ENCODE data around the gene PAPPA. TPM values are rescaled to one million over a fixed set of nuclear protein-coding genes. Genes with fewer than 3 reads are reported as not detected.

PAPPA gene
- total RNA-seq, 1 experiment from 2014 or later: 0.05 TPM

GRCh38 chr9:116157436-116158138 lies 4.0 kb downstream of the PAPPA start (continued):
- TF ChIP-seq CTCF (IDR thresholded peaks at IDR 0.05 in 2 of 3, conservative IDR thresholded peaks at IDR 0.05 in 1 of 3; ENCODE audit: borderline replicate concordance in 1 of 3, insufficient read depth in 1 of 3, low read depth in 2 of 3, low read length in 2 of 3): no peak
- TF ChIP-seq, protein P1, sequence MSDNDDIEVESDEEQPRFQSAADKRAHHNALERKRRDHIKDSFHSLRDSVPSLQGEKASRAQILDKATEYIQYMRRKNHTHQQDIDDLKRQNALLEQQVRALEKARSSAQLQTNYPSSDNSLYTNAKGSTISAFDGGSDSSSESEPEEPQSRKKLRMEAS (IDR thresholded peaks at IDR 0.05): no peak
- no peak for TF ChIP-seq POLR2AphosphoS5 (IDR thresholded peaks at IDR 0.05; ENCODE audit: low read depth, low read length)
- TF ChIP-seq EZH2 (IDR thresholded peaks at IDR 0.05): no peak
- TF ChIP-seq YY1 (IDR thresholded peaks at IDR 0.05; ENCODE audit: extremely low read depth, insufficient replicate concordance, low read depth, low read length): no peak

- ATAC-seq: no peak
- DNase-seq (ENCODE audit: low read depth, low spot score): no peak
- no peaks in the 10 kb centered on the region for H4K20me1 ChIP-seq (ENCODE audit: insufficient read depth)
- H3K4me3 ChIP-seq (replicated peaks in 1 of 2; ENCODE audit: low read depth in 1 of 2, low read length in 2 of 2): no peak overlapping the region
- H3K27ac ChIP-seq (ENCODE audit: low read depth, low read length): no peak overlapping the region
- peaks cover 47% of the 10 kb centered on the region for H3K27me3 ChIP-seq (ENCODE audit: insufficient read depth, low read length)
- TF ChIP-seq REST (IDR thresholded peaks at IDR 0.05; ENCODE audit: low read depth) (no peak), TCF7L2 (IDR thresholded peaks at IDR 0.05; ENCODE audit: borderline replicate concordance, extremely low read depth, insufficient read depth, insufficient read length) (no peak), ELF1 (IDR thresholded peaks at IDR 0.05; ENCODE audit: borderline replicate concordance, low read depth) (no peak), EGR1 (IDR thresholded peaks at IDR 0.05; ENCODE audit: low read depth) (no peak), EZH2 (IDR thresholded peaks at IDR 0.05) (no peak), POLR2A (IDR thresholded peaks at IDR 0.05; ENCODE audit: borderline replicate concordance, extremely low read depth, insufficient read depth, insufficient read length) (no peak), ZNF274 (IDR thresholded peaks at IDR 0.05; ENCODE audit: low read depth, low read length) (no peak)
- TF ChIP-seq, protein P2, sequence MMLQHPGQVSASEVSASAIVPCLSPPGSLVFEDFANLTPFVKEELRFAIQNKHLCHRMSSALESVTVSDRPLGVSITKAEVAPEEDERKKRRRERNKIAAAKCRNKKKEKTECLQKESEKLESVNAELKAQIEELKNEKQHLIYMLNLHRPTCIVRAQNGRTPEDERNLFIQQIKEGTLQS (IDR thresholded peaks at IDR 0.05): no peak
- H3K9me3 ChIP-seq (ENCODE audit: control insufficient read depth in 1 of 2, insufficient read depth in 1 of 2, low read depth in 1 of 2, low read length in 2 of 2): no peaks in the 10 kb centered on the region
- ChIA-PET CTCF (interaction anchor here (1.4 kb wide), 1 partner anchor 9 kb away, joined by 6 read pairs; no protein-coding TSS in a partner anchor), POLR2A (no interaction called here), RAD21 (ENCODE audit: low non-redundant PET in 1 of 2, low total read pairs in 2 of 2, uncharacterized antibody in 2 of 2, unreplicated experiment in 2 of 2) (no interaction called here)
- intact Hi-C loops (cut with micrococcal nuclease): loop anchor here (10.0 kb wide), 1 partner anchor 466 kb away; no protein-coding TSS in a partner anchor
- H3K4me2 ChIP-seq (ENCODE audit: low read length): no peak overlapping the region
- H2AFZ ChIP-seq (ENCODE audit: low read depth, low read length, poor library complexity, severe bottlenecking): no peak overlapping the region
- H3K79me2 ChIP-seq (ENCODE audit: insufficient read depth, low read length): no peaks in the 10 kb centered on the region
- H3K4me1 ChIP-seq (ENCODE audit: control insufficient read depth in 1 of 2, insufficient read depth in 2 of 2, low read length in 2 of 2): no peaks in the 10 kb centered on the region
- H3K9ac ChIP-seq (ENCODE audit: low read length): no peak overlapping the region
- no peaks in the 10 kb centered on the region for H3K36me3 ChIP-seq (ENCODE audit: control insufficient read depth in 1 of 2, insufficient read depth in 2 of 2, low read length in 2 of 2)
- H3K9me2 ChIP-seq (ENCODE audit: insufficient read depth): no peaks in the 10 kb centered on the region
- BruUV-seq (replicated peaks): no TSS peak
Observed at GRCh38 chr9:116160676-116161571, 7.3 kb downstream of the PAPPA start.
